ENCODE data around the gene NUDT15. TPM values are rescaled to one million over a fixed set of nuclear protein-coding genes. Genes with fewer than 3 reads are reported as not detected.

Gene NUDT15
- total RNA-seq (2013; cell fraction: nucleolus; rRNA removed), result 1.9 and 2.7 TPM in 2 replicates
- total RNA-seq (2014; rRNA removed) (14.7 and 15.4 TPM in 2 replicates), total RNA-seq (2014; rRNA removed; fragmentation: Illumina TruSeq; extraction: Trizol) (18.3 TPM in 2 replicates), total RNA-seq (2021) (10.0 and 12.0 TPM in 2 replicates), polyA plus RNA-seq (2011; rRNA removed) (20.6 and 30.3 TPM in 2 replicates), polyA plus RNA-seq (2014; fragmentation: Illumina TruSeq; extraction: Trizol) (20.4 and 23.3 TPM in 2 replicates), polyA plus RNA-seq (2014; fragmentation: Nextera tagmentation; extraction: Ambion mirVana) (10 to 100 TPM; 11.4 to 17.7 TPM), polyA plus RNA-seq (2014; rRNA removed) (13.6 and 16.5 TPM in 2 replicates), polyA plus RNA-seq (2016; fragmentation: Nextera tagmentation; extraction: Ambion mirVana) (10 to 100 TPM; 25.2 to 26.7 TPM), polyA minus RNA-seq (2011; rRNA and poly(A)+ RNA removed) (3.1 TPM in 2 replicates), Bru-seq, nascent RNA (percentile 81 among the genes with signal in this experiment), BruChase-seq, experiment 1, labeled RNA remaining after a 6-hour chase (percentile 71 among the genes with signal in this experiment), BruChase-seq, experiment 2, labeled RNA remaining after a 2-hour chase (percentile 82 among the genes with signal in this experiment)
- polyA plus RNA-seq (2011; ENCODE audit: low read depth), result 6.9 TPM
- polyA plus RNA-seq (2011; cell fraction: cytosol; rRNA removed), result 10.2 and 10.5 TPM in 2 replicates
- polyA plus RNA-seq (2011; cell fraction: nucleus; rRNA removed), result 3.1 and 4.0 TPM in 2 replicates
- polyA plus RNA-seq (2012), result 8.0 and 8.5 TPM in 2 replicates
- 1.9 and 2.3 TPM in 2 replicates for polyA minus RNA-seq (2011; cell fraction: cytosol; rRNA and poly(A)+ RNA removed)
- polyA minus RNA-seq (2011; cell fraction: nucleus; rRNA and poly(A)+ RNA removed), result 1.5 and 3.3 TPM in 2 replicates
- long read RNA-seq, experiment 1, transcript NUDT15-201 (3 exons, 2,098 nt), result major isoform, 33 of 35 reads
- long read RNA-seq, experiment 1, partial matches to known transcripts, result 1 of 35 reads
- long read RNA-seq, experiment 1, other reads (novel, unspliced or antisense), result 1 of 35 reads
- long read RNA-seq, experiment 2, transcript NUDT15-201 (3 exons, 2,098 nt), result major isoform, 156 of 168 reads
- long read RNA-seq, experiment 2, partial matches to known transcripts, result 8 of 168 reads
- long read RNA-seq, experiment 2, other reads (novel, unspliced or antisense), result 4 of 168 reads

- ChIA-PET CTCF (interaction anchor here (0.6 to 4.5 kb wide), 27 partner anchors 9 to 545 kb away, joined by 3 to 32 read pairs (median 4); partner anchors contain the start of genes MED4 and SUCLA2), RAD21 (ENCODE audit: unreplicated experiment) (interaction anchor here (0.5 to 2.3 kb wide), 9 partner anchors 28 to 544 kb away, joined by 3 to 8 read pairs (median 4); partner anchors contain the start of gene MED4), SMC1A (ENCODE audit: uncharacterized antibody, unreplicated experiment) (interaction anchor here (0.6 to 2.2 kb wide), 9 partner anchors 10 to 543 kb away, joined by 3 to 16 read pairs (median 4); no protein-coding TSS in a partner anchor), POLR2A (interaction anchor here (0.9 to 2.1 kb wide), 5 partner anchors 28 to 57 kb away, joined by 3 to 9 read pairs (median 3); partner anchors contain the start of genes MED4 and SUCLA2)
- H3K9ac ChIP-seq (ENCODE audit: control insufficient read depth, insufficient read depth, low read length), result peak within 1 kb of the TSS; percentile 79
- H3K79me2 ChIP-seq (ENCODE audit: control insufficient read depth, insufficient read depth, low read length), result peaks cover 15% of the 10 kb centered on the region
- in situ Hi-C loops (cut with MboI), result no loop called here
- H2AFZ ChIP-seq (ENCODE audit: control insufficient read depth, low read depth, low read length), result peak within 1 kb of the TSS; percentile 98
- intact Hi-C loops (cut with micrococcal nuclease; ENCODE audit: unreplicated experiment), result loop anchor here (1.0 to 5.0 kb wide), 3 partner anchors 36 to 265 kb away; partner anchors contain the start of genes MED4, RB1 and SUCLA2
- H3K4me2 ChIP-seq (ENCODE audit: control insufficient read depth, insufficient read depth), result peak within 1 kb of the TSS; percentile 98
- H3K27me3 ChIP-seq (replicated peaks in 1 of 2; ENCODE audit: control insufficient read depth in 2 of 2, insufficient read depth in 2 of 2, low read length in 1 of 2), result no peaks in the 10 kb centered on the region
- WGBS (ENCODE audit: insufficient coverage, insufficient replicate concordance, low lambda C conversion rate, missing lambda C conversion rate), result under 1% methylated on average over 82 of the region's 82 CpGs
- no peaks in the 10 kb centered on the region; the same call in 1 of the 2 replicates for H4K20me1 ChIP-seq (ENCODE audit: control insufficient read depth, insufficient read depth)
- no peaks in the 10 kb centered on the region; the same call in 2 of the 3 replicates for H3K9me3 ChIP-seq (replicated peaks; ENCODE audit: control insufficient read depth, insufficient read depth, low read length)
- ATAC-seq, result peak; percentile 94
- peak; percentile 97 for FAIRE-seq
- peak within 1 kb of the TSS; percentile 95 for H3K27ac ChIP-seq (ENCODE audit: control insufficient read depth, insufficient read depth)
- no TSS peak for BruUV-seq (replicated peaks)
- peaks cover 8% of the 10 kb centered on the region for H3K4me1 ChIP-seq (ENCODE audit: control insufficient read depth, insufficient read depth, low read length)
- peak; percentile 96 for DNase-seq (ENCODE audit: low read depth, low spot score)
- H3K4me3 ChIP-seq, result peak within 1 kb of the TSS; percentile 85
- H3K36me3 ChIP-seq (ENCODE audit: control insufficient read depth in 2 of 2, insufficient read depth in 2 of 2, low read length in 1 of 2), result peaks cover 0 to 1% of the 10 kb centered on the region in 2 experiments; a peak in 2 of 4 replicates
- TF ChIP-seq CHD1 (IDR thresholded peaks at IDR 0.05; ENCODE audit: low read depth, low read length) (peak; percentile 24; the same call in 1 of the 2 replicates), BCL3 (IDR thresholded peaks at IDR 0.05; ENCODE audit: borderline replicate concordance, insufficient read depth, low read depth, low read length, poor library complexity, severe bottlenecking) (no peak), IRF3 (IDR thresholded peaks at IDR 0.05) (no peak), ZNF622 (IDR thresholded peaks at IDR 0.05) (no peak), RCOR1 (conservative IDR thresholded peaks at IDR 0.05; ENCODE audit: low read depth, low read length) (no peak; the same call in 1 of the 2 replicates), SUZ12 (IDR thresholded peaks at IDR 0.05; ENCODE audit: unreplicated experiment) (no peak), BRCA1 (IDR thresholded peaks at IDR 0.05; ENCODE audit: low read depth, low read length) (no peak), E2F4 (IDR thresholded peaks at IDR 0.05; ENCODE audit: low read depth, low read length) (peak; percentile 99)
Measured at GRCh38 chr13:48037346-48038173, at the start of gene NUDT15. NUDT15 (plus strand) TSS chr13:48037726; CDS start chr13:48037747, 21 bp downstream.

Measured in GM12878 (cell line).